Chondrocyte (in vitro differentiated cells): ENCODE data around the gene PMAIP1. TPM values are rescaled to one million over a fixed set of nuclear protein-coding genes. Genes with fewer than 3 reads are reported as not detected.
A peak's percentile ranks its signal among the peaks of the same experiment; 100 is the strongest.

Source experiments
- DNase-seq: peaks from one replicate; pipeline ENCODE4 v3.0.0; 2021; ENCODE audit warnings: mixed read lengths, low spot score
- H3K27ac Mint-ChIP-seq: one replicate; pipeline ENCODE4 v1.8.0; 2021; ENCODE audit warnings: mild to moderate bottlenecking, moderate library complexity, mixed read lengths; ENCODE audit not compliant: unreplicated experiment
- H3K27me3 Mint-ChIP-seq: 2 replicates; pipeline ENCODE4 v1.8.0; 2021; ENCODE audit warnings: low read depth, mixed read lengths
- H3K36me3 Mint-ChIP-seq: 2 replicates; pipeline ENCODE4 v1.8.0; 2021; ENCODE audit warnings: low read depth, mixed read lengths
- H3K4me1 Mint-ChIP-seq: 2 replicates; pipeline ENCODE4 v1.8.0; 2021; ENCODE audit warnings: low read depth, mild to moderate bottlenecking, mixed read lengths
- H3K4me3 Mint-ChIP-seq: one replicate; pipeline ENCODE4 v1.8.0; 2021; ENCODE audit warnings: mild to moderate bottlenecking, moderate library complexity, mixed read lengths; ENCODE audit not compliant: unreplicated experiment
- H3K9me3 Mint-ChIP-seq: 2 replicates; pipeline ENCODE4 v1.8.0; 2021; ENCODE audit warnings: low read depth, mixed read lengths
- CTCF ChIP-seq: fragments of 200-600 bp; sonication (generic); IDR thresholded peaks from 2 replicates; pipeline ENCODE4 v1.5.0; 2021; ENCODE audit warnings: antibody characterized with exemption, mild to moderate bottlenecking, moderate library complexity
- total RNA-seq: library from RNA; stranded (reverse); gene quantifications from 3 replicates; pipeline ENCODE4 v1.2.1, GENCODE V29; 2021

The PMAIP1 gene
- total RNA-seq, 1 donor from 2014 or later = 8.0 TPM

GRCh38 chr18:59908799-59909198, 9.0 kb downstream of the PMAIP1 start:
- Mint-ChIP-seq H3K4me3 (no peak overlapping the region), H3K4me1 (peaks cover 41% of the 10 kb centered on the region), H3K9me3 (peaks cover 2% of the 10 kb centered on the region), H3K36me3 (no peaks in the 10 kb centered on the region), H3K27ac (peak overlapping the region; percentile 71), H3K27me3 (peaks cover 2% of the 10 kb centered on the region)
- no peak for DNase-seq
- no peak for TF ChIP-seq CTCF

- H3K9me3 Mint-ChIP-seq = peaks cover 2% of the 10 kb centered on the region
- H3K4me3 Mint-ChIP-seq = no peak overlapping the region
- H3K27ac Mint-ChIP-seq = peak overlapping the region; percentile 71
These were observed 9.7 kb downstream of the PMAIP1 start for GRCh38 chr18:59909289-59910036.

GRCh38 chr18:59910967-59911366, 11.2 kb downstream of the PMAIP1 start:
- Mint-ChIP-seq H3K27ac (peak overlapping the region; percentile 81), H3K4me3 (no peak overlapping the region), H3K27me3 (peaks cover 2% of the 10 kb centered on the region), H3K4me1 (peaks cover 47% of the 10 kb centered on the region), H3K36me3 (no peaks in the 10 kb centered on the region), H3K9me3 (peaks cover 2% of the 10 kb centered on the region)
- no peak for TF ChIP-seq CTCF
- DNase-seq = no peak

More at GRCh38 chr18:59909289-59910036, 9.7 kb downstream of the PMAIP1 start:
- no peak for DNase-seq
- peaks cover 43% of the 10 kb centered on the region for H3K4me1 Mint-ChIP-seq
- TF ChIP-seq CTCF = no peak
- no peaks in the 10 kb centered on the region for H3K36me3 Mint-ChIP-seq
- peaks cover 2% of the 10 kb centered on the region for H3K27me3 Mint-ChIP-seq

GRCh38 chr18:59911600-59911999, 11.8 kb downstream of the PMAIP1 start:
- DNase-seq = no peak
- TF ChIP-seq CTCF = no peak
- no peaks in the 10 kb centered on the region for H3K36me3 Mint-ChIP-seq
- peak overlapping the region; percentile 60 for H3K27ac Mint-ChIP-seq
- no peak overlapping the region for H3K4me3 Mint-ChIP-seq
- peaks cover 2% of the 10 kb centered on the region for H3K27me3 Mint-ChIP-seq
- H3K9me3 Mint-ChIP-seq = peaks cover 2% of the 10 kb centered on the region
- peaks cover 47% of the 10 kb centered on the region for H3K4me1 Mint-ChIP-seq

GRCh38 chr18:59912007-59912550, 12.3 kb downstream of the PMAIP1 start:
- H3K36me3 Mint-ChIP-seq = no peaks in the 10 kb centered on the region
- peaks cover 2% of the 10 kb centered on the region for H3K9me3 Mint-ChIP-seq
- DNase-seq = no peak
- no peak for TF ChIP-seq CTCF
- peaks cover 47% of the 10 kb centered on the region for H3K4me1 Mint-ChIP-seq
- H3K27me3 Mint-ChIP-seq = no peaks in the 10 kb centered on the region
- H3K4me3 Mint-ChIP-seq = no peak overlapping the region
- peak overlapping the region; percentile 60 for H3K27ac Mint-ChIP-seq
